HL-60 (cell line): ENCODE data around the gene OFD1.

ENCODE experiments used
- DNase-seq, 2 experiments: peaks; one replicate each; pipeline ENCODE4 v3.0.0-alpha.2; 2010 to 2020; ENCODE audit warnings: low read depth in 1 of 2, low spot score in 1 of 2
- H3K27ac ChIP-seq: fragments of 250-450 bp; sonication (Bioruptor Pico); replicated peaks from 2 replicates; pipeline ENCODE4 v1.5.1; 2020; ENCODE audit warnings: mild to moderate bottlenecking, moderate library complexity
- H3K27me3 ChIP-seq: fragments of 250-450 bp; sonication (Bioruptor Pico); 2 replicates; pipeline ENCODE4 v1.5.1; 2021; ENCODE audit warnings: mild to moderate bottlenecking, moderate library complexity; ENCODE audit not compliant: insufficient read depth, poor library complexity, severe bottlenecking
- H3K4me3 ChIP-seq: replicated peaks from 2 replicates; pipeline ENCODE4 v1.5.1; 2011; ENCODE audit warnings: mild to moderate bottlenecking, control low read depth, low read length; ENCODE audit not compliant: insufficient read depth
- CTCF ChIP-seq: IDR thresholded peaks from one replicate; pipeline ENCODE4 v1.5.1; 2011; ENCODE audit warnings: low read length, control low read depth, inconsistent platforms; ENCODE audit not compliant: insufficient read depth
- GABPA ChIP-seq: IDR thresholded peaks from 2 replicates; pipeline ENCODE4 v1.6.1; 2012; ENCODE audit warnings: low read depth
- POLR2AphosphoS5 ChIP-seq: IDR thresholded peaks from 2 replicates; pipeline ENCODE4 v1.6.1; 2012; ENCODE audit warnings: low read depth
- SPI1 ChIP-seq: IDR thresholded peaks from 2 replicates; pipeline ENCODE4 v1.6.1; 2012; ENCODE audit warnings: low read depth, mild to moderate bottlenecking, borderline replicate concordance
- TF ChIP-seq, protein P1 (sequence below): IDR thresholded peaks from 2 replicates; pipeline ENCODE4 v1.6.1; 2012; ENCODE audit warnings: low read depth; ENCODE audit not compliant: insufficient replicate concordance

OFD1 gene

GRCh38 chrX:13786048-13786447 lies 51.5 kb downstream of the OFD1 start:
- H3K27me3 ChIP-seq: no peaks in the 10 kb centered on the region
- no peak overlapping the region for H3K4me3 ChIP-seq
- DNase-seq: no peak
- no peak overlapping the region for H3K27ac ChIP-seq
- TF ChIP-seq, protein P1, sequence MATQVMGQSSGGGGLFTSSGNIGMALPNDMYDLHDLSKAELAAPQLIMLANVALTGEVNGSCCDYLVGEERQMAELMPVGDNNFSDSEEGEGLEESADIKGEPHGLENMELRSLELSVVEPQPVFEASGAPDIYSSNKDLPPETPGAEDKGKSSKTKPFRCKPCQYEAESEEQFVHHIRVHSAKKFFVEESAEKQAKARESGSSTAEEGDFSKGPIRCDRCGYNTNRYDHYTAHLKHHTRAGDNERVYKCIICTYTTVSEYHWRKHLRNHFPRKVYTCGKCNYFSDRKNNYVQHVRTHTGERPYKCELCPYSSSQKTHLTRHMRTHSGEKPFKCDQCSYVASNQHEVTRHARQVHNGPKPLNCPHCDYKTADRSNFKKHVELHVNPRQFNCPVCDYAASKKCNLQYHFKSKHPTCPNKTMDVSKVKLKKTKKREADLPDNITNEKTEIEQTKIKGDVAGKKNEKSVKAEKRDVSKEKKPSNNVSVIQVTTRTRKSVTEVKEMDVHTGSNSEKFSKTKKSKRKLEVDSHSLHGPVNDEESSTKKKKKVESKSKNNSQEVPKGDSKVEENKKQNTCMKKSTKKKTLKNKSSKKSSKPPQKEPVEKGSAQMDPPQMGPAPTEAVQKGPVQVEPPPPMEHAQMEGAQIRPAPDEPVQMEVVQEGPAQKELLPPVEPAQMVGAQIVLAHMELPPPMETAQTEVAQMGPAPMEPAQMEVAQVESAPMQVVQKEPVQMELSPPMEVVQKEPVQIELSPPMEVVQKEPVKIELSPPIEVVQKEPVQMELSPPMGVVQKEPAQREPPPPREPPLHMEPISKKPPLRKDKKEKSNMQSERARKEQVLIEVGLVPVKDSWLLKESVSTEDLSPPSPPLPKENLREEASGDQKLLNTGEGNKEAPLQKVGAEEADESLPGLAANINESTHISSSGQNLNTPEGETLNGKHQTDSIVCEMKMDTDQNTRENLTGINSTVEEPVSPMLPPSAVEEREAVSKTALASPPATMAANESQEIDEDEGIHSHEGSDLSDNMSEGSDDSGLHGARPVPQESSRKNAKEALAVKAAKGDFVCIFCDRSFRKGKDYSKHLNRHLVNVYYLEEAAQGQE: no peak
- TF ChIP-seq CTCF: no peak

DNA sequence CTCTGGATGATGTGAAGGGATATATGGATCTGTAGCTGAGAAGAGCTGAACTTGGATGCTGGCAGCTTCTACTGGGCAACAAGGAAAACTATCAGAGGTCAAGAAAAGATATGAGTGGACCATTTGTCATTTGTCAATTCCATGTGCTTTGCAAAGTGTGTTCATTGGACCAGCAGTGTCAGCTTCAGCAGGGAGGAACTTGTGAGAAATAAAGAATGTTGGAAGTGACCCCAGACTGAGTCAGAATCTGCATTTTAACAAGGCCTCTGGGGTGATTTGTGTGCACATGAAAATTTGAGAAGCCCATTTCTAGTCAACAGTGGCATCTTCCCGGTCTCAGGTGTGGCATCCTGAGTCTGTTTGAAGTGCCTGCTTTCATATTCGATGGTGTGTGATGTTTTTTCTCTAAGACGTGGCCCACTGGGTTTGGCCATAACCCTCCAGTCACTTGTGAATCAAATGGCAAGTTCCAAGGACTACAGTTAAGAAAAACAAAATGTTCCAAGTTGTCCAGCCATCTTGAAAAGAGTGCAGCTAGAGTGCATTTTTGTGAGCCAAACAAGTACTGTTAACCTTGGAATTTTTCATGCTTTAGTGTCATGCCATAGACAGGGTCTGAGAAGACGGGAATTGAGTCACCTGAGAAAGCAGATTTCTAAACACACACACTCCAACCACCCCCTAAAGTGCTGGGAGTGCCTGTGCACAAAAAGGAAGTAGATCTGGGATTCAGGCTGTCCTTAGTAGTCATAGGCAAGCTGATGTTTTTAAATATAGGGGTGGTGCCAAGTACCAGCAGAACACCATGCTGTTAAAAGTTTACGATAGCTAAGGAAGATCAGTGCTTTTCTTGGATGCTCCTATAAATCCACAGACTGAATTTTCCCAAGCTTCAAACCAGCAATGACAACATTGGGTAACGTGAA lies 55.9 kb downstream of the OFD1 start:
- no peak for TF ChIP-seq POLR2AphosphoS5
- TF ChIP-seq, protein P1: no peak
- TF ChIP-seq SPI1: no peak
- TF ChIP-seq CTCF: no peak
- TF ChIP-seq GABPA: no peak
- no peaks in the 10 kb centered on the region for H3K27me3 ChIP-seq
- no peak for DNase-seq
- H3K27ac ChIP-seq: no peak overlapping the region
- no peak overlapping the region for H3K4me3 ChIP-seq

DNA sequence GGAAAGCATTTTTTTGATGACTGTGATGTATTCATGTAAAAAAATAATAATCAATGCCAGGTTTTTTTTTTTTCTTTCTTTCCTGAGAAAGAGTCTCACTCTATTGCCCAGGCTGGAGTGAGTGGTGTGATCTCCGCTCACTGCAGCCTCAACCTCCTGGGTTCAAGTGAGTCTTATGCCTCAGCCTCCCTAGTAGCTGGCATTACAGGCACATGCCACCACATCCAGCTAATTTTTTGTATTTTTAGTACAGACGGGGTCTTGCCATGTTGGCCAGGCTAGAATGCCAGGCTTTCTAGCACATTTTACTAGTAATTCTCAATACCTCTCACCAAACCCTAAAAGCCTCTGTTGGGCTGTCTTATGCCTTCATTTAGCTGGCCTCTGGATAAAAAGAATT lies 56.6 kb downstream of the OFD1 start:
- H3K27me3 ChIP-seq: no peaks in the 10 kb centered on the region
- no peak overlapping the region for H3K4me3 ChIP-seq
- H3K27ac ChIP-seq: no peak overlapping the region
- no peak for DNase-seq
- TF ChIP-seq, protein P1: no peak
- no peak for TF ChIP-seq POLR2AphosphoS5
- TF ChIP-seq GABPA: no peak
- TF ChIP-seq SPI1: no peak
- no peak for TF ChIP-seq CTCF
